SK-N-SH treated with all-trans-retinoic acid at 6 μM for 48 hours (cell line): ENCODE measurements around the gene TTF2.

Experiments used
- CREB5 ChIP-seq: fragments of 250-450 bp; sonication (Bioruptor Pico); IDR thresholded peaks from 2 replicates; pipeline ENCODE4 v1.5.1; 2020; ENCODE audit warnings: low read depth, mild to moderate bottlenecking, moderate library complexity
- OSR1 ChIP-seq: fragments of 250-450 bp; sonication (Bioruptor Pico); IDR thresholded peaks from 2 replicates; pipeline ENCODE4 v1.8.0; 2022; ENCODE audit warnings: moderate library complexity, mild to moderate bottlenecking, inconsistent platforms
- RARB ChIP-seq: fragments of 250-450 bp; sonication (Bioruptor Pico); IDR thresholded peaks from 2 replicates; pipeline ENCODE4 v1.8.0; 2021; ENCODE audit warnings: mild to moderate bottlenecking, moderate library complexity

GRCh38 chr1:117037802-117038201 is 22.3 kb upstream of the TTF2 start:
- no peak for TF ChIP-seq CREB5
- no peak for TF ChIP-seq RARB (CRISPR knock-in tag)
- no peak for TF ChIP-seq OSR1 (CRISPR knock-in tag)
